Activated CD4-positive, alpha-beta T cell treated with anti-CD3 and anti-CD28 coated beads, Interleukin-2, amount 50 U/mL, for 48 hours (primary cell): ENCODE measurements around the gene TTC28.

Experiments used
- DNase-seq, 2 experiments: peaks; one replicate each; pipeline ENCODE4 v3.0.0-alpha.2; 2020

The TTC28 gene

GRCh38 chr22:28015676-28016601 lies 663.7 kb downstream of the TTC28 start:
- no peak for DNase-seq

- no peak for DNase-seq
Observed at GRCh38 chr22:28015046-28015425, 664.6 kb downstream of the TTC28 start.

GRCh38 chr22:28014211-28015045 lies 665.2 kb downstream of the TTC28 start:
- DNase-seq = no peak

GRCh38 chr22:28013611-28014010 lies 666.0 kb downstream of the TTC28 start:
- DNase-seq = no peak

GRCh38 chr22:28012832-28013460 lies 666.7 kb downstream of the TTC28 start:
- DNase-seq = no peak

- DNase-seq = peak; percentile 81 to 85
Observed at GRCh38 chr22:28009272-28009827, 670.3 kb downstream of the TTC28 start.

- DNase-seq = no peak
Observed at GRCh38 chr22:28008649-28009048, 671.0 kb downstream of the TTC28 start.

GRCh38 chr22:28008056-28008455 lies 671.6 kb downstream of the TTC28 start:
- DNase-seq = no peak

GRCh38 chr22:28006271-28006670 lies 673.4 kb downstream of the TTC28 start:
- DNase-seq = no peak

GRCh38 chr22:28005513-28005912 lies 674.1 kb downstream of the TTC28 start:
- no peak for DNase-seq

- DNase-seq = no peak
Observed at GRCh38 chr22:28004021-28004420, 675.6 kb downstream of the TTC28 start.

GRCh38 chr22:28002863-28003565 lies 676.6 kb downstream of the TTC28 start:
- DNase-seq = no peak

- DNase-seq = no peak
Observed at GRCh38 chr22:28002181-28002700, 677.4 kb downstream of the TTC28 start.

GRCh38 chr22:28001171-28001835 lies 678.3 kb downstream of the TTC28 start:
- no peak for DNase-seq

- DNase-seq = no peak
Observed at GRCh38 chr22:28000361-28000760, 679.3 kb downstream of the TTC28 start.

GRCh38 chr22:27999876-28000275 lies 679.8 kb downstream of the TTC28 start:
- DNase-seq = no peak

- no peak for DNase-seq
Observed at GRCh38 chr22:27998511-27999410, 680.9 kb downstream of the TTC28 start.

- no peak for DNase-seq
Observed at GRCh38 chr22:27997538-27997937, 682.1 kb downstream of the TTC28 start.

- DNase-seq = no peak
Observed at GRCh38 chr22:27996981-27997380, 682.7 kb downstream of the TTC28 start.

GRCh38 chr22:27996529-27996925 lies 683.1 kb downstream of the TTC28 start:
- no peak for DNase-seq
